ENCODE results near the gene CTNNA3.

GRCh38 chr10:66189271-66189670, 1506.7 kb downstream of the CTNNA3 start:
- TF ChIP-seq CTCF (IDR thresholded peaks at IDR 0.05; ENCODE audit: low read depth, low read length, poor library complexity, severe bottlenecking) (no peak), EZH2phosphoT487 (IDR thresholded peaks at IDR 0.05; ENCODE audit: borderline replicate concordance, low read length) (no peak)

Measured in DOHH2 (cell line).